Upper lobe of right lung (tissue), 1 donor: Measurements from ENCODE around the gene ATP6V0A4. TPM values are rescaled to one million over a fixed set of nuclear protein-coding genes. Genes with fewer than 3 reads are reported as not detected.

Experiments used
- ATAC-seq: fragments of 200-7000 bp; cut with Tn5 transposase; one replicate; pipeline ENCODE4 v1.9.1; 2020; ENCODE audit warnings: mild to moderate bottlenecking, moderate library complexity
- DNase-seq: peaks from one replicate; pipeline ENCODE4 v3.0.0-alpha.2; 2020
- H3K27ac ChIP-seq: fragments of 200-600 bp; one replicate; pipeline ENCODE4 v1.8.0; 2022
- H3K27me3 ChIP-seq: fragments of 200-600 bp; one replicate; pipeline ENCODE4 v1.8.0; 2022; ENCODE audit warnings: mild to moderate bottlenecking
- H3K36me3 ChIP-seq: fragments of 200-600 bp; one replicate; pipeline ENCODE4 v1.8.0; 2022
- H3K4me1 ChIP-seq: fragments of 200-600 bp; one replicate; pipeline ENCODE4 v1.8.0; 2022
- H3K4me3 ChIP-seq: fragments of 200-600 bp; one replicate; pipeline ENCODE4 v1.8.0; 2022; ENCODE audit warnings: mild to moderate bottlenecking
- H3K9me3 ChIP-seq: fragments of 200-600 bp; one replicate; pipeline ENCODE4 v1.8.0; 2022
- intact Hi-C: fragments of 100-400 bp; cut with DNase I; formaldehyde crosslinking; loops from one replicate; pipeline ENCODE4 v1.11.0; 2022
- total RNA-seq: library from RNA; stranded (reverse); fragmentation: NEBNext Ultra II Directional; extraction: Animal tissue kit (Norgen Biotek cat#: 25700); gene quantifications from one replicate; pipeline ENCODE4 v1.2.1, GENCODE V29; 2021
- TF ChIP-seq, protein P1 (sequence below): fragments of 200-600 bp; IDR thresholded peaks from one replicate; pipeline ENCODE4 v1.8.0; 2022; ENCODE audit warnings: antibody characterized with exemption
- donor health status: DM: no; HTN: yes; CAD: no; lungs with severe emphysema.

Gene ATP6V0A4
- total RNA-seq, 1 donor from 2014 or later = 2.4 TPM

DNA sequence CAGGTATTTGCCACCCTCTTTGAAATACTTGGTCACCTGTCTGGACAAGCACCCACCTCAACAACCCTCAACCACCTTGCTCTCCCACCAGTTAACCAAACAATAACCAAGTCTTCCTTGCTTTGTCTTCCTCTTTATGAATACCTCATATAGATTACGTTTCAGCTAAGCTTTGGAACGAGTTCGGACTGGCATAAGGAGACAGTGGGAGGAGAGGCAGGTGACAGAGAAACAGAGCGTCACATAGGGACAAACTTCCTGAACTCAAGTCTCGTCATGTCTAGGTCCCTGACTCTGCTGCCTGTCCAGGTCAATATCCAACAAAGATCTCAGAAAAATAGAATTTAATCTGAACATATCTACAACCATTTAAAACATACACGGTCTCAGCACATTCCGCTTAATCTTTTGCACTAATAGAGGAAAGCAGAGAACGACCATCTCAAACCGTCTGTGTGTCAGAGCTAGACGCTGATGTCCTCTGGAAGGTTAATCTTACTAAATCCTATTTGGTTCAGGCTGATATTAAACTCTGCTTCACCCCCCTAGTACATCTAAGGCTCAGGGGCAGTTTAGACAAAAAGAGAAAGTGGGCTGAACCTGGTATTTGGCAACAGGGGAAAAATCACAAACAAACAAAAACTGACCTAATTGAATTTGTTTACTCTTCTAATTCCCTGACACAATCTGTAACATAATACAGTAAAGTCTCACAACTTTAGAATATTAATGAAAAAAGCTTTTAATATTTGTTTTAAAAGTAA, 70.5 kb downstream of the ATP6V0A4 start:
- intact Hi-C loops = no loop called here
- TF ChIP-seq, protein P1, sequence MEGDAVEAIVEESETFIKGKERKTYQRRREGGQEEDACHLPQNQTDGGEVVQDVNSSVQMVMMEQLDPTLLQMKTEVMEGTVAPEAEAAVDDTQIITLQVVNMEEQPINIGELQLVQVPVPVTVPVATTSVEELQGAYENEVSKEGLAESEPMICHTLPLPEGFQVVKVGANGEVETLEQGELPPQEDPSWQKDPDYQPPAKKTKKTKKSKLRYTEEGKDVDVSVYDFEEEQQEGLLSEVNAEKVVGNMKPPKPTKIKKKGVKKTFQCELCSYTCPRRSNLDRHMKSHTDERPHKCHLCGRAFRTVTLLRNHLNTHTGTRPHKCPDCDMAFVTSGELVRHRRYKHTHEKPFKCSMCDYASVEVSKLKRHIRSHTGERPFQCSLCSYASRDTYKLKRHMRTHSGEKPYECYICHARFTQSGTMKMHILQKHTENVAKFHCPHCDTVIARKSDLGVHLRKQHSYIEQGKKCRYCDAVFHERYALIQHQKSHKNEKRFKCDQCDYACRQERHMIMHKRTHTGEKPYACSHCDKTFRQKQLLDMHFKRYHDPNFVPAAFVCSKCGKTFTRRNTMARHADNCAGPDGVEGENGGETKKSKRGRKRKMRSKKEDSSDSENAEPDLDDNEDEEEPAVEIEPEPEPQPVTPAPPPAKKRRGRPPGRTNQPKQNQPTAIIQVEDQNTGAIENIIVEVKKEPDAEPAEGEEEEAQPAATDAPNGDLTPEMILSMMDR = no peak

DNA sequence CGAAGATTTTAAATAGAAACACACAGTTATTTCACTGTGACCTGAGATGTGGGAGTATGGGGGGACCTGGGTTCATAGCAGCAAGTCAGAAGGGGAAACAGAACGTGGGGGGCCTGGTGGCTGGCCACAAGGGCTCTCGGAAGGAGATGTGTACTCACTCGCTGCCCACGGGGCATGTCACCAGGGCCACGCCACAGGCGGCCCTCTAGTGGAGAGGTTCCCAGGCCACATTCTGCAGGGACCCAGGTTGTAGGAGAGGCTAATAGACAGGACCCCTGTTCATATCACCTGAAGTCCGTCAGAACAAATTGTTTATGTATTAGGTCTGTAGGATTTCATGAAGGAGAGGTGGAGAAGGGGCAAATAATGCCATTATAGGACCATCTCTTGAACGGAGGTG, 71.7 kb downstream of the ATP6V0A4 start:
- no peaks in the 10 kb centered on the region for H3K36me3 ChIP-seq
- DNase-seq (no peak), ATAC-seq (no peak)
- intact Hi-C loops = no loop called here
- TF ChIP-seq, protein P1 = no peak
- H3K9me3 ChIP-seq = no peaks in the 10 kb centered on the region
- H3K4me3 ChIP-seq = no peak overlapping the region
- H3K27ac ChIP-seq = no peak overlapping the region
- H3K27me3 ChIP-seq = no peaks in the 10 kb centered on the region
- H3K4me1 ChIP-seq = no peaks in the 10 kb centered on the region

More for the DNA sequence above, 70.5 kb downstream of the ATP6V0A4 start:
- H3K9me3 ChIP-seq = no peaks in the 10 kb centered on the region
- ATAC-seq = no peak
- DNase-seq = no peak
- no peaks in the 10 kb centered on the region for H3K27me3 ChIP-seq
- H3K4me3 ChIP-seq = no peak overlapping the region
- no peaks in the 10 kb centered on the region for H3K4me1 ChIP-seq
- H3K27ac ChIP-seq = no peak overlapping the region
- no peaks in the 10 kb centered on the region for H3K36me3 ChIP-seq

DNA sequence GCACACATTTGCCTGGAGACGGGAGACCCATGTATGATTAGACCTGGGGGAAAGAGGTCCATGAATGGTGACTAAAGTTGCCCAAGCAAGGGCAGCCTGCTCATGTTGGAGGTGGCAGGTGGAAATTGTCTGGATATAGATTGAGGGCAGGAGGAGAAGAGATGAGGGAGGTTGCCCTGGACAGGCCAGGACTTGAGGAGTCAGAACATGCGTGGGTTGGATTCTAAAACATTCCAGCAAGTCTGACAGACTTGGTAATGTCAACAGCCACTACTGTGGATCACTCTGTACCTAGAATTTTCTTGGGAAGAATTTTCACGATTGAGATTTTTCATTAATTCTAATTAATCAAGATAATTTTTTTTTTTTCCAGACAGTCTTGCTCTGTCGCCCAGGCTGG, 77.7 kb downstream of the ATP6V0A4 start:
- intact Hi-C loops = no loop called here
- Histone ChIP-seq H3K4me3 (no peak overlapping the region), H3K4me1 (no peaks in the 10 kb centered on the region), H3K27me3 (no peaks in the 10 kb centered on the region), H3K36me3 (no peaks in the 10 kb centered on the region), H3K27ac (no peak overlapping the region), H3K9me3 (no peaks in the 10 kb centered on the region)
- no peak for DNase-seq
- TF ChIP-seq, protein P1 = no peak
- ATAC-seq = no peak

DNA sequence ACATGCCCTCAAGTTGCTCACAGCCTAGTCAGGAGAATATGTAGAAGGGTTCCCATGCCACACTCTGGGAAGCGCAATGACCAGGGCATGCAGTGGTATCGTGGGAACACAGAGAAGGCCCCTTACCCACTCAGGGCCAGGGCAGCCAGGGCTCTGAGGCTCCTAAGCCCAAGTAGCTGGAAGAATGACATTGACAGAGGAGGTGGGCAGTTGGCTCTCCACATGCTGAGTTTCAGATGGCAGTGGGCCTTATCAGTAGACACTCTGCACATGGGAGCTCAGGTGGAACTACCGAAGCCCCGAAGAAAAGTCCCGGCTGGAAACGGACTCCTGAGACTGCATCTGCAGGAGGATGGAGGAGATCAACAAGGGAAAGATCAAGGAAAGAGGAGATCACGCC, 81.1 kb downstream of the ATP6V0A4 start:
- intact Hi-C loops = no loop called here
- no peaks in the 10 kb centered on the region for H3K4me1 ChIP-seq
- DNase-seq = peak; percentile 29

DNA sequence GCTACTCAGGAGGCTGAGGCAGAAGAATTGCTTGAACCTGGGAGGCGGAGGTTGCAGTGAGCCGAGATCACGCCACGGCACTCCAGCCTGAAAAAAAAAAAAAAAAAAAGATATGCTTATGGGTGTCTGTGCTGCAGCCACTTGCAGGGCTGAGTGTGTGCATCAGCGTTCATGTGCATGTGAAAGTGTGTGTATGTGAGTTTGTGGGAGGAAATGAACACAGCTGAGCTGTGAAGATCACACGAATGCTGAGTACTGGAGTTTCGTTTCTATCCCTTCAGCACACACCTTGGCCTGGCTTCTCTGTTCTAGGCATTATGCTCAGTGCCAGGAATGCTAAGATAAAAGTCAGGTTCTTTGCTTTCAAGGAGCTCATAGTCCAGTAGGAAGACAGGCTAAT, 84.8 kb downstream of the ATP6V0A4 start:
- Histone ChIP-seq H3K4me3 (no peak overlapping the region), H3K9me3 (no peaks in the 10 kb centered on the region)
- DNase-seq = no peak

More for the DNA sequence above, 81.1 kb downstream of the ATP6V0A4 start:
- Histone ChIP-seq H3K36me3 (no peaks in the 10 kb centered on the region), H3K27ac (no peak overlapping the region), H3K9me3 (no peaks in the 10 kb centered on the region), H3K4me3 (no peak overlapping the region), H3K27me3 (no peaks in the 10 kb centered on the region)
- TF ChIP-seq, protein P1 = no peak
- ATAC-seq = no peak

More for the DNA sequence above, 84.8 kb downstream of the ATP6V0A4 start:
- H3K36me3 ChIP-seq = no peaks in the 10 kb centered on the region
- H3K27ac ChIP-seq = no peak overlapping the region
- intact Hi-C loops = no loop called here
- no peaks in the 10 kb centered on the region for H3K27me3 ChIP-seq
- TF ChIP-seq, protein P1 = no peak
- H3K4me1 ChIP-seq = no peaks in the 10 kb centered on the region
- ATAC-seq = no peak
